ENCODE data around the gene CDC20B. TPM values are rescaled to one million over a fixed set of nuclear protein-coding genes. Genes with fewer than 3 reads are reported as not detected.

Gene CDC20B
- total and polyA plus RNA-seq, 2 experiments from 2014 or later, result 0.39 to 0.45 TPM

- Histone ChIP-seq H3K27ac (no peak overlapping the region), H3K27me3 (no peaks in the 10 kb centered on the region), H3K4me3 (no peak overlapping the region), H3K36me3 (no peaks in the 10 kb centered on the region), H3K4me1 (ENCODE audit: low read depth) (peaks cover 12% of the 10 kb centered on the region), H3K9me3 (ENCODE audit: low read depth) (no peaks in the 10 kb centered on the region)
- no peak for TF ChIP-seq CTCF (IDR thresholded peaks at IDR 0.05; ENCODE audit: low read depth, low read length)
- DNase-seq (ENCODE audit: low read depth in 1 of 2, low spot score in 1 of 2), result no peak
Measured at GRCh38 chr5:55063899-55064298, 109.1 kb downstream of the CDC20B start.

- Histone ChIP-seq H3K4me3 (no peak overlapping the region), H3K36me3 (no peaks in the 10 kb centered on the region), H3K27me3 (no peaks in the 10 kb centered on the region), H3K4me1 (ENCODE audit: low read depth) (peaks cover 12% of the 10 kb centered on the region), H3K27ac (no peak overlapping the region), H3K9me3 (ENCODE audit: low read depth) (no peaks in the 10 kb centered on the region)
- DNase-seq (ENCODE audit: low read depth in 1 of 2, low spot score in 1 of 2), result no peak
- no peak for TF ChIP-seq CTCF (IDR thresholded peaks at IDR 0.05; ENCODE audit: low read depth, low read length)
Measured at GRCh38 chr5:55063220-55063863, 109.6 kb downstream of the CDC20B start.

Other genes with a start within 250 kb of the CDC20B start
- 0.35 and 1.7 TPM in 2 replicates for gene ESM1, start 187.6 kb downstream of the CDC20B start, total RNA-seq
- 0.48 TPM in 1 of 2 replicates, not detected in the other for gene ESM1, start 187.6 kb downstream of the CDC20B start, polyA plus RNA-seq
- not detected in 2 replicates for gene GZMK, start 148.9 kb downstream of the CDC20B start, total RNA-seq
- gene GZMK, start 148.9 kb downstream of the CDC20B start, polyA plus RNA-seq, result not detected in 2 replicates
- gene GZMA, start 70.5 kb downstream of the CDC20B start, total RNA-seq, result not detected in 2 replicates
- not detected in 2 replicates for gene GZMA, start 70.5 kb downstream of the CDC20B start, polyA plus RNA-seq
- 44.5 and 57.1 TPM in 2 replicates for gene GPX8, start 13.0 kb downstream of the CDC20B start, total RNA-seq
- gene GPX8, start 13.0 kb downstream of the CDC20B start, polyA plus RNA-seq, result 68.5 and 71.1 TPM in 2 replicates
- not detected in 2 replicates for gene MCIDAS, start 54.1 kb upstream of the CDC20B start, total RNA-seq
- 0.49 TPM in 1 of 2 replicates, not detected in the other for gene MCIDAS, start 54.1 kb upstream of the CDC20B start, polyA plus RNA-seq
- 0.14 and 0.51 TPM in 2 replicates for gene CCNO, start 60.4 kb upstream of the CDC20B start, total RNA-seq
- 0.12 and 0.72 TPM in 2 replicates for gene CCNO, start 60.4 kb upstream of the CDC20B start, polyA plus RNA-seq
- 17.2 and 20.0 TPM in 2 replicates for gene DHX29, start 134.5 kb upstream of the CDC20B start, total RNA-seq
- 40.4 and 41.8 TPM in 2 replicates for gene DHX29, start 134.5 kb upstream of the CDC20B start, polyA plus RNA-seq
- gene MTREX, start 134.8 kb upstream of the CDC20B start, total RNA-seq, result 43.9 and 65.2 TPM in 2 replicates
- 32.8 and 45.3 TPM in 2 replicates for gene MTREX, start 134.8 kb upstream of the CDC20B start, polyA plus RNA-seq

Data from cardiac muscle cell (in vitro differentiated cells and primary cell).